HEK293 (cell line): ENCODE results near the gene TSHR.

Source experiments
- CTCF ChIA-PET: fragments of 350-600 bp; formaldehyde crosslinking; extraction: SDS; loops from one replicate; lab custom pipeline; 2021; ENCODE audit warnings: antibody characterized with exemption; lab: Yijun Ruan, JAX
- POLR2A ChIA-PET: fragments of 300-600 bp; formaldehyde crosslinking; extraction: SDS; loops from one replicate; lab custom pipeline; 2020; ENCODE audit warnings: antibody characterized with exemption, inconsistent platforms; lab: Yijun Ruan, JAX
- H3K27ac ChIP-seq: fragments of 200-500 bp; sonication (Bioruptor generic); 2 replicates; pipeline ENCODE4 v1.5.1; 2014; ENCODE audit warnings: low read depth, low read length, control low read depth, inconsistent platforms; ENCODE audit errors: extremely low read depth
- H3K36me3 ChIP-seq, 2 experiments: fragments of 200-500 bp in 1 of 2; sonication (Bioruptor generic) in 1 of 2; 1 replicate in 1 of 2; 2 replicates in 1 of 2; pipeline ENCODE4 v1.5.1; 2014 to 2017; ENCODE audit warnings: inconsistent platforms in 2 of 2, low read length in 2 of 2; ENCODE audit not compliant: control insufficient read depth in 2 of 2, insufficient read depth in 1 of 2
- H3K4me1 ChIP-seq: fragments of 200-500 bp; sonication (Bioruptor generic); 2 replicates; pipeline ENCODE4 v1.5.1; 2014; ENCODE audit warnings: mild to moderate bottlenecking, low read length, inconsistent platforms; ENCODE audit not compliant: control insufficient read depth, insufficient read depth
- H3K4me3 ChIP-seq: 2 replicates; pipeline ENCODE4 v1.5.1; 2011; ENCODE audit warnings: low read depth, mild to moderate bottlenecking, control low read depth, low read length, moderate library complexity
- H3K9me3 ChIP-seq: fragments of 200-500 bp; sonication (Bioruptor generic); 2 replicates; pipeline ENCODE4 v1.5.1; 2014; ENCODE audit warnings: low read depth, low read length, inconsistent platforms; ENCODE audit not compliant: control insufficient read depth, insufficient read depth
- GLIS1 ChIP-seq: fragments of 450-650 bp; formaldehyde crosslinking; IDR thresholded peaks from 2 replicates; pipeline ENCODE4 v1.5.1; 2016; ENCODE audit warnings: missing biosample characterization, missing genetic modification characterization
- MZF1 ChIP-seq: fragments of 450-650 bp; formaldehyde crosslinking; IDR thresholded peaks from 2 replicates; pipeline ENCODE4 v1.5.1; 2017; ENCODE audit warnings: missing biosample characterization, missing genetic modification characterization, borderline replicate concordance
- OVOL3 ChIP-seq: fragments of 450-650 bp; formaldehyde crosslinking; IDR thresholded peaks from 2 replicates; pipeline ENCODE4 v1.5.1; 2016; ENCODE audit warnings: missing biosample characterization, missing genetic modification characterization
- PRDM6 ChIP-seq: fragments of 450-650 bp; formaldehyde crosslinking; IDR thresholded peaks from 2 replicates; pipeline ENCODE4 v1.5.1; 2017; ENCODE audit warnings: missing biosample characterization, missing genetic modification characterization
- SALL2 ChIP-seq: fragments of 450-650 bp; formaldehyde crosslinking; IDR thresholded peaks from 2 replicates; pipeline ENCODE4 v1.5.0; 2017; ENCODE audit warnings: missing biosample characterization, mild to moderate bottlenecking, missing genetic modification characterization, borderline replicate concordance
- YY2 ChIP-seq: fragments of 450-650 bp; formaldehyde crosslinking; IDR thresholded peaks from 2 replicates; pipeline ENCODE4 v1.5.1; 2016; ENCODE audit warnings: missing biosample characterization, missing genetic modification characterization
- ZBTB44 ChIP-seq: fragments of 450-650 bp; IDR thresholded peaks from 2 replicates; pipeline ENCODE4 v1.5.1; 2018; ENCODE audit warnings: missing biosample characterization, mild to moderate bottlenecking, missing genetic modification characterization
- ZBTB48 ChIP-seq: fragments of 450-650 bp; formaldehyde crosslinking; IDR thresholded peaks from 2 replicates; pipeline ENCODE4 v1.5.1; 2016; ENCODE audit warnings: missing biosample characterization, missing genetic modification characterization
- ZBTB8A ChIP-seq: fragments of 450-650 bp; formaldehyde crosslinking; IDR thresholded peaks from 2 replicates; pipeline ENCODE4 v1.5.1; 2016; ENCODE audit warnings: missing biosample characterization, missing genetic modification characterization
- ZNF132 ChIP-seq: fragments of 450-650 bp; formaldehyde crosslinking; IDR thresholded peaks from 2 replicates; pipeline ENCODE4 v1.5.1; 2017; ENCODE audit warnings: missing biosample characterization, missing genetic modification characterization, borderline replicate concordance
- ZNF133 ChIP-seq: fragments of 450-650 bp; formaldehyde crosslinking; IDR thresholded peaks from 2 replicates; pipeline ENCODE4 v1.5.1; 2016; ENCODE audit warnings: missing biosample characterization, missing genetic modification characterization
- ZNF175 ChIP-seq: fragments of 450-650 bp; formaldehyde crosslinking; IDR thresholded peaks from 2 replicates; pipeline ENCODE4 v1.5.1; 2016; ENCODE audit warnings: missing biosample characterization, missing genetic modification characterization
- ZNF214 ChIP-seq: fragments of 450-650 bp; formaldehyde crosslinking; IDR thresholded peaks from 2 replicates; pipeline ENCODE4 v1.5.1; 2017; ENCODE audit warnings: missing biosample characterization, mild to moderate bottlenecking, missing genetic modification characterization, borderline replicate concordance
- ZNF324 ChIP-seq: fragments of 450-650 bp; formaldehyde crosslinking; IDR thresholded peaks from 2 replicates; pipeline ENCODE4 v1.5.1; 2016; ENCODE audit warnings: missing biosample characterization, missing genetic modification characterization
- ZNF366 ChIP-seq: fragments of 450-650 bp; formaldehyde crosslinking; conservative IDR thresholded peaks from 2 replicates; pipeline ENCODE4 v1.5.1; 2016; ENCODE audit warnings: missing biosample characterization, missing genetic modification characterization
- ZNF37A ChIP-seq: fragments of 450-650 bp; IDR thresholded peaks from 2 replicates; pipeline ENCODE4 v1.5.1; 2018; ENCODE audit warnings: missing biosample characterization, missing genetic modification characterization
- ZNF426 ChIP-seq: fragments of 450-650 bp; formaldehyde crosslinking; IDR thresholded peaks from 2 replicates; pipeline ENCODE4 v1.5.1; 2017; ENCODE audit warnings: missing biosample characterization, missing genetic modification characterization, mild to moderate bottlenecking, inconsistent platforms, moderate library complexity
- ZNF555 ChIP-seq: fragments of 450-650 bp; formaldehyde crosslinking; conservative IDR thresholded peaks from 2 replicates; pipeline ENCODE4 v1.5.1; 2017; ENCODE audit warnings: missing biosample characterization, mild to moderate bottlenecking, missing genetic modification characterization, inconsistent platforms
- ZNF610 ChIP-seq: fragments of 450-650 bp; formaldehyde crosslinking; IDR thresholded peaks from 2 replicates; pipeline ENCODE4 v1.5.1; 2016; ENCODE audit warnings: missing biosample characterization, missing genetic modification characterization, borderline replicate concordance
- ZNF621 ChIP-seq: fragments of 450-650 bp; formaldehyde crosslinking; IDR thresholded peaks from 2 replicates; pipeline ENCODE4 v1.5.1; 2017; ENCODE audit warnings: missing biosample characterization, missing genetic modification characterization
- ZNF654 ChIP-seq: fragments of 450-650 bp; formaldehyde crosslinking; IDR thresholded peaks from 2 replicates; pipeline ENCODE4 v1.5.1; 2016; ENCODE audit warnings: low read depth, missing biosample characterization, missing genetic modification characterization
- ZNF670 ChIP-seq: fragments of 450-650 bp; formaldehyde crosslinking; IDR thresholded peaks from 2 replicates; pipeline ENCODE4 v1.5.1; 2016; ENCODE audit warnings: missing biosample characterization, missing genetic modification characterization, low read depth
- ZNF76 ChIP-seq: fragments of 450-650 bp; formaldehyde crosslinking; IDR thresholded peaks from 2 replicates; pipeline ENCODE4; 2016; ENCODE audit warnings: low read depth, missing biosample characterization, missing genetic modification characterization, borderline replicate concordance
- ZNF768 ChIP-seq: fragments of 450-650 bp; formaldehyde crosslinking; IDR thresholded peaks from 2 replicates; pipeline ENCODE4 v1.5.1; 2018; ENCODE audit warnings: missing biosample characterization, mild to moderate bottlenecking, missing genetic modification characterization
- TF ChIP-seq, protein P1 (sequence below): fragments of 450-650 bp; formaldehyde crosslinking; IDR thresholded peaks from 2 replicates; pipeline ENCODE4 v1.5.1; 2016; ENCODE audit warnings: missing biosample characterization, missing genetic modification characterization, borderline replicate concordance

TSHR gene

GRCh38 chr14:80919622-80920021, 35.8 kb upstream of the TSHR start:
- H3K27ac ChIP-seq = no peak overlapping the region
- CTCF ChIA-PET = no interaction called here
- no peaks in the 10 kb centered on the region for H3K9me3 ChIP-seq
- peaks cover 2% of the 10 kb centered on the region; the same call in 1 of the 2 replicates for H3K4me1 ChIP-seq
- H3K4me3 ChIP-seq = no peak overlapping the region
- no peak for TF ChIP-seq ZNF133 (tag by site-specific recombination)
- TF ChIP-seq SALL2 (tag by site-specific recombination) = no peak
- no peak for TF ChIP-seq ZNF768 (tag by site-specific recombination)
- no peak for TF ChIP-seq ZNF214 (tag by site-specific recombination)
- TF ChIP-seq OVOL3 = no peak
- TF ChIP-seq ZBTB48 = no peak
- no peak for TF ChIP-seq ZNF324 (tag by site-specific recombination)
- POLR2A ChIA-PET = no interaction called here
- H3K36me3 ChIP-seq = peaks cover 7 to 16% of the 10 kb centered on the region in 2 experiments; a peak in 1 of 3 replicates

GRCh38 chr14:80923368-80923767, 32.1 kb upstream of the TSHR start:
- ChIA-PET POLR2A (interaction anchor here (1.3 kb wide), 1 partner anchor 18 kb away, joined by 6 read pairs; the partner anchor contains the start of gene CEP128), CTCF (no interaction called here)
- peaks cover 2% of the 10 kb centered on the region; the same call in 1 of the 2 replicates for H3K4me1 ChIP-seq
- H3K4me3 ChIP-seq = no peak overlapping the region
- no peaks in the 10 kb centered on the region for H3K36me3 ChIP-seq
- no peak overlapping the region for H3K27ac ChIP-seq
- no peaks in the 10 kb centered on the region for H3K9me3 ChIP-seq
- no peak for TF ChIP-seq ZNF132 (tag by site-specific recombination)

- H3K9me3 ChIP-seq = no peaks in the 10 kb centered on the region
- no peaks in the 10 kb centered on the region; a peak in 1 of 3 replicates for H3K36me3 ChIP-seq
- POLR2A ChIA-PET = interaction anchor here (0.7 to 1.3 kb wide), 2 partner anchors 17 to 103 kb away, joined by 6 to 7 read pairs; partner anchors contain the start of gene CEP128
- CTCF ChIA-PET = interaction anchor here (0.6 kb wide), 1 partner anchor 542 kb away, joined by 3 read pairs; no protein-coding TSS in a partner anchor
- no peak overlapping the region for H3K27ac ChIP-seq
- no peak overlapping the region for H3K4me3 ChIP-seq
- peaks cover 2% of the 10 kb centered on the region; the same call in 1 of the 2 replicates for H3K4me1 ChIP-seq
- no peak for TF ChIP-seq ZNF670
- no peak for TF ChIP-seq ZBTB44 (tag by site-specific recombination)
- TF ChIP-seq ZNF555 (tag by site-specific recombination) = no peak
- TF ChIP-seq ZNF366 (tag by site-specific recombination) = no peak
- TF ChIP-seq ZNF610 (tag by site-specific recombination) = no peak
- no peak for TF ChIP-seq ZNF654
- no peak for TF ChIP-seq ZNF175 (tag by site-specific recombination)
- TF ChIP-seq ZNF76 (tag by site-specific recombination) = no peak
- TF ChIP-seq ZBTB8A = no peak
- TF ChIP-seq YY2 (tag by site-specific recombination) = no peak
- TF ChIP-seq MZF1 = no peak
- no peak for TF ChIP-seq ZNF426 (tag by site-specific recombination)
- TF ChIP-seq PRDM6 (tag by site-specific recombination) = no peak
- TF ChIP-seq GLIS1 (tag by site-specific recombination) = no peak
- TF ChIP-seq, protein P1, sequence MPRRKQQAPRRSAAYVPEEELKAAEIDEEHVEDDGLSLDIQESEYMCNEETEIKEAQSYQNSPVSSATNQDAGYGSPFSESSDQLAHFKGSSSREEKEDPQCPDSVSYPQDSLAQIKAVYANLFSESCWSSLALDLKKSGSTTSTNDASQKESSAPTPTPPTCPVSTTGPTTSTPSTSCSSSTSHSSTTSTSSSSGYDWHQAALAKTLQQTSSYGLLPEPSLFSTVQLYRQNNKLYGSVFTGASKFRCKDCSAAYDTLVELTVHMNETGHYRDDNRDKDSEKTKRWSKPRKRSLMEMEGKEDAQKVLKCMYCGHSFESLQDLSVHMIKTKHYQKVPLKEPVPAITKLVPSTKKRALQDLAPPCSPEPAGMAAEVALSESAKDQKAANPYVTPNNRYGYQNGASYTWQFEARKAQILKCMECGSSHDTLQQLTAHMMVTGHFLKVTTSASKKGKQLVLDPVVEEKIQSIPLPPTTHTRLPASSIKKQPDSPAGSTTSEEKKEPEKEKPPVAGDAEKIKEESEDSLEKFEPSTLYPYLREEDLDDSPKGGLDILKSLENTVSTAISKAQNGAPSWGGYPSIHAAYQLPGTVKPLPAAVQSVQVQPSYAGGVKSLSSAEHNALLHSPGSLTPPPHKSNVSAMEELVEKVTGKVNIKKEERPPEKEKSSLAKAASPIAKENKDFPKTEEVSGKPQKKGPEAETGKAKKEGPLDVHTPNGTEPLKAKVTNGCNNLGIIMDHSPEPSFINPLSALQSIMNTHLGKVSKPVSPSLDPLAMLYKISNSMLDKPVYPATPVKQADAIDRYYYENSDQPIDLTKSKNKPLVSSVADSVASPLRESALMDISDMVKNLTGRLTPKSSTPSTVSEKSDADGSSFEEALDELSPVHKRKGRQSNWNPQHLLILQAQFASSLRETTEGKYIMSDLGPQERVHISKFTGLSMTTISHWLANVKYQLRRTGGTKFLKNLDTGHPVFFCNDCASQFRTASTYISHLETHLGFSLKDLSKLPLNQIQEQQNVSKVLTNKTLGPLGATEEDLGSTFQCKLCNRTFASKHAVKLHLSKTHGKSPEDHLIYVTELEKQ (tag by site-specific recombination) = no peak
- TF ChIP-seq ZNF37A = no peak
- TF ChIP-seq ZNF621 = no peak
Observed at GRCh38 chr14:80924365-80925103, 30.9 kb upstream of the TSHR start.
